HS-27A (cell line): Measurements from ENCODE around the gene EIF2B4.

ENCODE experiments used
- DNase-seq: peaks from one replicate; pipeline ENCODE4 v3.0.0-alpha.2; 2012; ENCODE audit warnings: low read depth, missing footprints

Gene EIF2B4

DNA sequence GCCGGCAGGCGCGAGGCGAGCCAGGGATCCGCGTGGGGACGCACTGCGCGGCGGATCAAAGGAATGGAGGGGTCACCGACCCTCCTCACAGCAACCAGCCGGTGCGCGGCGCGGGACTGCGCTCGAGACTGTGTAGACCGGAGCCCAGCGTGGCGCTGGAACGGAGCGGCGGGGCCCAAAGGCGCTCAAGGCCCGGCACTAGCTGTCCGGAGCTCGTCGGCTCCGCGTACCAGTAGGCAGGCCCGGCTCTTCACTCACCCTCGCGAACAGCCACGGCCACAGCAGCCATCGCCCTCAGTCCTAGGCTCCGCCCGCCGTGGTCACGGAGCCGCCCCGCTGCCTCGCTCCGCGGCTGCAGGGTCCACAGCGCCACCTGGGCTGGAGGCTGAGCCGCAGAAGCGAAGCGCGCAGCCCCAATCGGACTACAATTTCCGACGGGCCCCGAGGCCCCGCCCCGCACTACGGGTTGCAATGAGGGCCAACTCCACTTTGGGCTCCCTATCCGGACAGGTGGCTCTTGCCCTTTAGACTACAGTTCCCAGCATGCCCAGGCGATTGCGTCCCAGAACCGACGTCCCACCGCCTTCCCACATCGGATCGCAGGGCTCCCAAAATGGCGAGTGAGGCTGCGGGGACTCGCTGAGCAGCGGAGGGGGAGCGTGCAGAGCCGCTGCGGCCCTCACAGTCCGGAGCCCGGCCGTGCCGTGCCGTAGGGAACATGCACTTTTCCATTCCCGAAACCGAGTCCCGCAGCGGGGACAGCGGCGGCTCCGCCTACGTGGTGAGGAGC is at the start of gene EIF2B4, which contains the start of gene SNX17:
EIF2B4 (minus strand) TSS at position 313 of the 790 bp plus-strand sequence; CDS start at position 289, 24 bp downstream.
SNX17 (plus strand) TSS at position 591 of the 790 bp plus-strand sequence; CDS start at position 719, 128 bp downstream.
- DNase-seq, result peak; percentile 94

DNA sequence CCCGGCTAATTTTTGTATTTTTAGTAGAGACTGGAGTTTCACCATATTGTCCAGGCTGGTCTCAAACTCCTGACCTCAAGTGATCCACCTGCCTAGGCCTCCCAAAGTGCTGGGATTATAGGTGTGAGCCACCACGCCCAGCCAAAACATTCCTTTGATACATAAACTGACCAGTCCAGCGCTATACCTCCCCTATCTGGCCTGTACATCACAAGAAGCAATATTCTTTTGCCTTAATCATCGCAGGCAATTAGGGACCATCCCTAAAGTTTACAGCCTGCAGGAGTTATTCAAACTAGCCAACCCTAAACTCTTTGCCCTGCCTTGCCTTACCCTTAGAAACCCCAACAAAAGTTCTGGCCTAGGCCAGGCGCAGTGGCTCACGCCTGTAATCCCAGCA is 46.0 kb upstream of the EIF2B4 start:
- DNase-seq, result no peak

DNA sequence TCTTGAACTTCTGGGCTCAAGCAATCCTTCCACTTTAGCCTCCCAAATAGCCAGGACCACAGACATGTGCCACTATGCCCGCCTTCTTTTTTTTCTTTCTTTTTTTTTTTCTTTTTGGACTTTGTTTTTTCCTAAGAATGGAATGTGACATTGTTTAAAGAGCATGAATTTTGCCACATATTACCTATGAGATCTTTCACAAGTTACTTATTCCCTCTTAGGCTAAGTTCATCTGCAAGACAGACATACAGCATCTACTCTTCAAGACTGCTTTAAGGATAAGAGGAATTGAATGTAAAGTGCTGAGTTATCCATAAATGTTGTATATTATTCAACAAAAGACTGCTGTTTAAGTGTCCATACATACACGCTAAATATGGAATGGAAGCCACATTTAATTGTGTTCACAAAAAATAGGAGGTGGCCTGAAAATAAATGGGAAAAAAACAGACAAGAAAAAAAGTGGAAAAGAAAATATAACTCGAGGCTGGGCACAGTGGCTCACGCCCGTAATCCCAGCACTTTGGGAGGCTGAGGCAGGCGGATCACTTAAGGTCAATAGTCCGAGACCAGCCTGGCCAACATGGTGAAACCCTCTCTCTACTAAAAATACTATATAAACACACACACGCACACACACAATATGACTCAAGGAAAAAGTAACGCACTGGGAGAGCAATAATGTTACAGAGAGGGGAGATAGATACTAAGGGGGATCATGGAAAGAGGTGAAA is 42.4 kb upstream of the EIF2B4 start:
- DNase-seq, result no peak

GRCh38 chr2:27409321-27410073 is 39.4 kb upstream of the EIF2B4 start, which contains the start of gene PPM1G:
Gene PPM1G (minus strand): TSS chr2:27409591. CDS start chr2:27409422, 169 bp downstream.
- peak; percentile 69 for DNase-seq

DNA sequence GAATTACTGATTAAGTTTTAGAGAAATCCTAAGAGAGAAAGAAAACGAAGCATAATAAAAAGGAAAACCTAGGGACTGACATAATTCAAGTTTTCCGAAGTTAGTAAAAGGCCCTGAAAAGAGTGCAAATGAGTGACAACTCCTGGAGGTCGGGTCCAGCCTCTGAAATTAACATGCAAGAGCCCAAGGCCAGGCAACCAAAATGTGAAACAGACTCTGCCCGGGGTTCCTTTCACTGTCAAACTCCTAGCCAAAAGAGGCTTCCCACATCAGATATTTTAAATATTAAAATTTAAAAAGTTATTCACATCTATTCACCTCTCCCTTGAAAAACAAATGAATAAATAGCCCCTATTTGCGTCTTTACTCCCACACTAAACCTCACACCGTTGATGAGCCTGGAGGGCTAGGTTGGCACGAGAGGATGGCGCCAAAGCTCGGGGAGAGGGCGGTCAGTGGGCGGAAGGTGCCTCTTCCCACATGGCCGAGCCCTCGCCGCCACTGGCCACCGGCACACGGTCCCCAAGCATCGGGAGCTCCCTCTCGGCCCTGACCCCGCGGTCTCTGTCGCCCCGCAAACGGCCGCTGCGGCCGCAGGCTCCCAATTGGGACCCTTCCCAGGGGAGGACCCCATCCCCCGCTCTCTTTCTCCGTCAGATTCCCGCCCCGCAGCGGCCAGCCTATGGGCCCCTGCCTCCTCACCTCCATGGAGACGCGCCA is 38.6 kb upstream of the EIF2B4 start:
- DNase-seq, result no peak

GRCh38 chr2:27407798-27408491 is 37.8 kb upstream of the EIF2B4 start:
- no peak for DNase-seq

- DNase-seq, result no peak
These were observed 30.4 kb upstream of the EIF2B4 start for GRCh38 chr2:27400348-27401135.

DNA sequence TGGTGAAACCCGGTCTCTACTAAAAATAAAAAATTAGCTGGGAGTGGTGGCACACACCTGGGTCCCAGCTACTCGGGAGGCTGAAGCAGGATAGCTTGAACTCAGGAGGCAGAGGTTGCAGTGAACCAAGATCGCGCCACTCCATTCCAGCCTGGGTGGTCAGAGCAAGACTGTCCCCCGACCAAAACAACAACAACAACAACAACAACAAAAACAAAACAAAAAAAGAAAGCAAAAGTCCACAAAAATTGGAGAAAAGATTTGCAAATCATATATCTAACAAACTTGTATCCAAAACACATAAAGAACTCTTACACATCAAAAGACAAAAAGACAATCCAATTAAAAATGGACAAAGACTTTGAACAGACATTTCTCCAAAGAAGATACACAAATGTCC is 28.8 kb upstream of the EIF2B4 start:
- DNase-seq, result no peak

- DNase-seq, result no peak
These were observed 23.1 kb upstream of the EIF2B4 start for GRCh38 chr2:27393225-27393624.

DNA sequence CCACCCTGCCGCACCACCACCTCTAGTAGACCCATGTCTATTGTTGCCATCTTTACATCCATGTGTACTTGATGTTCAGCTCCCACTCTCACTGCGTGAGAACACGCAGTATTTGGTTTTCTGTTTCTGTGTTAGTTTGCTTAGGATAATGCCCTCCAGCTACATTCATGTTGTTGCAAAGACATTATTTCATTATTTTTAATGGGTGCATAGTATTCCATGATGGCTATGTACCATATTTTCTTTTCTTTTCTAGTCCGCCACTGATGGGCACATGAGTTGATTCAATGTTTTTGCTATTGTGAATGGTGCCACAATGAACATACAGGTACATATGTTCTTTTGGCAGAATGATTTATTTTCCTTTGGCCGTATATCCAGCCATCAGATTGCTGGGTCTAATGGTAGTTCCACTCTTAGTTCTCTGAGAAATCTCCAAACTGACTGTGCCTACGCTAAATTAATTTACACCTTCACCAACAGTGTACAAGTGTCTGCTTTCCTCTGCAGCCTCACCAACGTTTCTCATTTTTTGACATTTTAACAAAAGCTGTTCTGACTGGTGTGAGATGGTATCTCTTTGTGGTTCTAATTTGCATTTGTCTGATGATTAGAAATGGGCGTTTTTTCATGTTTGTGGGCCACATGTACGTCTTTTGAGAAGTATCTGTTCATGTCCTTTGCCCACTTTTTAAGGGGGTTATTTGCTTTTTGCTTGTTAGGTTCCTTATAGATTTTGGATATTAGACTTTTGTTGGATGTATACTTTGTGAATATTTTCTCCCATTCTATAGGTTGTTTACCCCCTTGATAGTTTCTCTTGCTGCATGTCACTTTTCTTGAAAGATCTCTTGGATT is 20.9 kb upstream of the EIF2B4 start:
- DNase-seq, result no peak

- DNase-seq, result no peak
These were observed 11.5 kb upstream of the EIF2B4 start for GRCh38 chr2:27381577-27382181.

DNA sequence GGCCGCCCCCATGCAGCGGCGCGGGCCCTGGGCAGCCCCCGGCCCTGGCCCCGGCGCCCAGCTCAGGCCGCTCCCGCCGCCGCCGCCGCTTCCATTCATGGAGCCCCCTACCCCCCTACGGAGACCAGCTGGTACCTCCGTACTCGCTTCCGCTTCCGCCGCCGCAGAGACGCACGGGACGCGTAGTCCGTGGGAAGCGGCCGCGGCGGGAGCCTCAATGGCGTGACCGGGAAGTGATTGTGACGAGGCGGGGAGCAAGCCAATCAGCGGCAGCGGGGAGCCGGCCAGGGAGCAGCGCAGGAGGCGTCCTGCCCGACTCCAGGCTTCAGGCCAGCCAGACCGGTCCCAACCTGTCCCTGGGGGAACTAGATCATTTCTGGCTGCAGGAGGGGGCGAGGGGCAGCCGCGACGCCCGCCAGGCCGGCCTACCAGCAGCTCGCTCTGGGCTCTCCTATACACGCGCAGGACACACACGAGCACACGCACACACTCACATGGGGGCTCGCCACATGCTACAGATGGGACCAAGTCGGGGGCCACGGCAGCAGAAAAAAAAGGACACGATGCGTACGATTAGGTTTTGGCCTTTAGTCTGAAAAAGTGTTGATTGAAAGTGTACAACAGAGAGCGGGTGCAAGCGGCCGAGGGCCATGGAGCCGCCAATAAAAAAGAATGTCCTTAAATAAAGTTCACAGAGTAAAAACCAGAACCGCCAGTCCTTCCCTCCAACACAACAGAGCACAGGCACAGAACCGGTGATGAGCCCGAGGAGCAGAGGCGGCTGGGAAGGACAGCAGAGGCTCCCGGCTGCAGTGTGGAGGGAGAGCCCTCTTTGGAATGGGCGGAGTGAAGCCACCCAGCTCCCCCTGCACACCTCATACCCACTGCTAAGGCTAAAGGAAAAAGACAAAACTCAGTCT is 10.7 kb upstream of the EIF2B4 start, which contains the start of gene ZNF513:
ZNF513 (minus strand) TSS at position 109 of the 920 bp plus-strand sequence. CDS start 208 bp downstream, outside the sequence.
- no peak for DNase-seq

DNA sequence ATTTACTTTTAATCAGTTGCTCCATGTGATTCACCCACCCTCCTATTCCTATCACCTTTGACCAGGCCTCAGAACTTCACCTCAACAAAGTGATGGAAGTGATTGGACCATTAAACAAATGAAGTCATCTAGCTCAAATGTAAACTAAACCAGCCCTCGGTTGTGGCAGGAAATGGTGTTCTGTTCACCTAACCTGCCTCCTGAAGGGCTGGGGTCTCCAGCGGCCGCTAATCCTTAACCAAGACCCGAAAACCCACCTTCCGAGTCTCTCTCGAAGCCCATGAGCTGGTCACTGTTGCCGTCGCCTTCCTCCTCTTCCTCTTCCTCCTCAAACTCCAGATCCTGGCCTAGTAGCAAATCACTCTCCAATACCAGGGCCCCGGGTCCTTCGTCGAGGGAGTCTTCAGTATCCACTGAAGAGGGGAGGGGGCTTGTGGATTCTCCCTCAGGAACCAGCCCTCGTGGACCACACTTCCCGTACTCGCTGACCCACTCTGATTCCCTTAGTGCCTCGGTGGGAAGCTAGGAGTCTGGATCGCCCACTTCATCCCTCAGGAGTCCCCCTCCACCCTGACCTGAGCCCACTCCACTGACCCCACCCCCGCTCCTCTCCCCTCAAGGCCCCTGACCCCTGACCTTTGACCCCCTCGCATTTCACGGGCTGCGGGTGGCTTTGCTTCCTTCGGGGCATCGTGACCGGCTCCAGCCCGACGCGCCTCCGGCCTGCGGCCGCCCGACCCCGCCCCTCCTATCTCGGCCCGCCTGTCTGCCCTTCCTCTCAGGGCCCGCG is 9.9 kb upstream of the EIF2B4 start:
- DNase-seq, result no peak

DNA sequence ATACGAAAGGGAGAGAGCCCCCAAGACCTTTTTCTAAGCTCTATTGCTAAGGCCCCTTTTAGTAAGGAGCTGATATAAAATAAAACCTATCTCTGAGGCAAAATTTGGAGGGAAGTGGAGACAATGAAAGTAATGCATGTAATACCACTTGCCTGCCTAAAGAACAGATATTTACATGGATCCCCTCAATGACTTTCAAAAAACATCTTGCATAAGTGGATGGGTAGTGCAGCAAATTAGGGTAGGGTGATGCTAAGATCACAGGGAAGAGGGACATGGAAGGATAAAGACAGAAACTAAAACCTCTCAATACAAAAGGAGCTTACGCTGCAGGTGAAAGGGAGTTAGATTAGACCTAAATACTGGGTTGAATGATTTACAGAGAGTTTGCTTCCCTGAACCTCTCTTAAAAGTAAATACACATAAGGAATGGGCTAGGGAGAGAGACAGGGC is 9.3 kb upstream of the EIF2B4 start:
- DNase-seq, result no peak

DNA sequence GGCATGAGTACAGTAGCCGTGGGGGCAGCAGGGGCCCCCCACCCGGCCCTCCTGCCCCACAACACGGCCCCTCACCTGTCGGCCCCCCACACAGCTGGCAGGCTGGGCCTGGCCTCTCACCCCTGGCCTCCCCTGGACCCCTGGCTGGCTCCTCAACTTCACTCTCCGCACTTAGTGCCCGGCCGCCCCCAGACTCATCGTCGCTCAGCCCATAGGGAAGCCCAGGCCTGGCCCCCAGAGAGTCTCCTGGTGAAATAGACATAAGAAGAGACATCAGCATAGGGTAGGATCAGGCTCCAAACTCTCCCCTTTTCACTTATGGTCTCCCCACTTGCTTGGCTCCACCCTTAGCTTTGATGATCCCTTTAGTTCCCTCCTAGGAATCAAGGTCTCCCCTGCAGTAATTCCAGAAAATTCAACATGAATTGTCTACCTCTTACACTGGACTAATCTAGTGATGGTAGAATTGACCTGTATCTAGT is 8.7 kb upstream of the EIF2B4 start:
- DNase-seq, result no peak

DNA sequence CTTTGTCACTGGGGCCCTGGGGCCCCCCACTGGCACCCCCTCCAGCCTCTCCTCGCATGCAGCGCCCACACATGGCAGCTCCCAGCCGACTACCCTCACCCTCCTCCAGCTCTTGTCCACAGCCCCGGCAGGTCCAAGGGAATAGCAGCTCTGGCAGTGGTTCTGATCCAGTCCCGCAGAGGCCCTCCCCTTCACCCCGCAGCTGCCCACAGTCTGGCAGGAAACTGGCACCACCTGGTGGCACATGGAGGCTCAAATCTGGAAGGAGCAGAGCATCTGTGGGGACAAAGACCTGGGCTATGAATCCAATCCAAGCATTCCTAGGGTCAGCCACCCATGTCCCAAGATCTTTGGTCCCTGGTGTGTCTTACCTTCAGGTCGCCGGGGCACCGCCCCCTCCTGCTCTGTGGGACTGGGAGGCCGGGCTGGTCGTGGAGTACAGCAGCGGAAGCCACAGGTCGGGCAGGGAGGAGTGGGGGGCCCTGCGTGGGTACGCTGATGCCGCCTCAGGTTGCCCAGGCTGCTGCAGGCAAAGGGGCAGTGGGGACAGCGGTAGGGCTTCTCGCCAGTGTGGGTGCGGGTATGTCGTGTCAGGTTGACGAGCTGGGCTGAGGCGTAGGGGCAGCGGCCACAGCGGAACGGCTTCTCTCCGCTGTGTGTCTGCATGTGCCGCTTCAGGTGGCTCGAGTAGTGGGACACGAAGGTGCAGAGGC is 8.1 kb upstream of the EIF2B4 start:
- DNase-seq, result no peak
